Activated CD4-positive, alpha-beta memory T cell treated with anti-CD3 and anti-CD28 coated beads for 36 hours (primary cell): Measurements from ENCODE around the gene NAV3. TPM values are rescaled to one million over a fixed set of nuclear protein-coding genes. Genes with fewer than 3 reads are reported as not detected.

Experiments
- CTCF ChIA-PET: fragments of 350-600 bp; sonication (Branson Sonifier 250); formaldehyde crosslinking; loops from one replicate; lab custom pipeline; 2021; ENCODE audit warnings: antibody characterized with exemption, inconsistent platforms; lab: Charles Lee
- POLR2A ChIA-PET: fragments of 350-600 bp; sonication (Branson Sonifier 250); formaldehyde crosslinking; loops from one replicate; lab custom pipeline; 2021; ENCODE audit warnings: antibody characterized with exemption; lab: Charles Lee
- DNase-seq: peaks from one replicate; pipeline ENCODE4 v3.0.0-alpha.2; 2020
- H3K27ac Mint-ChIP-seq: one replicate; pipeline ENCODE4 v1.8.0; 2021; ENCODE audit warnings: mixed read lengths
- H3K27me3 Mint-ChIP-seq: one replicate; pipeline ENCODE4 v1.8.0; 2021; ENCODE audit warnings: mixed read lengths
- H3K36me3 Mint-ChIP-seq: one replicate; pipeline ENCODE4 v1.8.0; 2021; ENCODE audit warnings: mixed read lengths
- H3K4me1 Mint-ChIP-seq: one replicate; pipeline ENCODE4 v1.8.0; 2021; ENCODE audit warnings: low read depth, mixed read lengths
- H3K4me3 Mint-ChIP-seq: one replicate; pipeline ENCODE4 v1.8.0; 2021; ENCODE audit warnings: mild to moderate bottlenecking, mixed read lengths
- H3K9me3 Mint-ChIP-seq: one replicate; pipeline ENCODE4 v1.8.0; 2021; ENCODE audit warnings: mixed read lengths
- intact Hi-C: fragments of 100-400 bp; cut with micrococcal nuclease; formaldehyde crosslinking; loops from one replicate; pipeline ENCODE4 v1.15.1; 2023
- total RNA-seq, 2 experiments: library from RNA; stranded (reverse); gene quantifications; one replicate each; pipeline ENCODE4 v1.2.3, GENCODE V29; 2021

Gene NAV3
- total RNA-seq, 2 experiments from 2014 or later: not detected

DNA sequence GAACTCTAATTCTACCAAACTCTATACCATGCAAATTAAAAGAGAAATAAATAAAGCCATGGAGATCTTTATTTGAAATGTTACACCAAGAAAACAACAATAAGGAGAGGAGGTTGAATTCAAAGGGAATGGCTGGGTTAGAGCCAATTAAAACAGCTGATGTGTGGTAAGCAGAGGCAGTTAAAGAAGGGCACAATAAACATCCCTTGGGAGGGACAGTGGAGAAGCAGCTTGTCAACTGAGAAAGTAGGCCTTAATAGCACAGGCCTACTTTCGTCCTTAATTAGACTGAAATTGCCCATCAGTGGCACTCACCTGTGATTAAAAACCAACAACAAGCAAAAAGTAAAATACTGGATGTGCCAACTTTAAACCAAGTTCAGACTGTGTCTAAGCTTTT lies 16.3 kb upstream of the NAV3 start:
- POLR2A ChIA-PET: no interaction called here
- intact Hi-C loops: no loop called here
- Mint-ChIP-seq H3K9me3 (no peaks in the 10 kb centered on the region), H3K4me1 (no peaks in the 10 kb centered on the region), H3K27ac (no peak overlapping the region), H3K36me3 (no peaks in the 10 kb centered on the region), H3K4me3 (no peak overlapping the region), H3K27me3 (no peaks in the 10 kb centered on the region)
- no peak for DNase-seq
- CTCF ChIA-PET: no interaction called here

DNA sequence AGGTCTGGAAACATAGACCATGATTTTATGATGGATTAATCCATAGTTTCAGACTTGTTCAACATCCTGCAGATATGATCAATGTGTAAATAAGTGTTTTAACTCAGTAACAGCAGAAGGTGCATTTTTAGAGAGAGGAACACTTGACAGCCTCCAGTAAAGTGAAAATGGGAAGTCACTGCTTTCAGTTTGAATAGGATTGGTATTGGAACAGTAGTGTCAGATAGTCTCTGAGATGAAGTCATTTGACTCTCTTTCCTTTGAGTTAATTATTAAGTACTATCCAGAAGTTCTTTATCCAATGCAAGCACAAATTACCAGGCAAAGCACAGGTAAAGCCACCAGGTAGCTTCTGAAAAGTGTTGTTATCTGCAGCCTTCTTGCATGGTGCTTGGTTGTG lies 14.5 kb upstream of the NAV3 start:
- no peak for DNase-seq
- POLR2A ChIA-PET: no interaction called here
- H3K4me1 Mint-ChIP-seq: no peaks in the 10 kb centered on the region
- no peak overlapping the region for H3K4me3 Mint-ChIP-seq
- no peaks in the 10 kb centered on the region for H3K36me3 Mint-ChIP-seq
- CTCF ChIA-PET: no interaction called here
- H3K27me3 Mint-ChIP-seq: no peaks in the 10 kb centered on the region
- peaks cover 4% of the 10 kb centered on the region for H3K9me3 Mint-ChIP-seq
- intact Hi-C loops: no loop called here
- no peak overlapping the region for H3K27ac Mint-ChIP-seq

DNA sequence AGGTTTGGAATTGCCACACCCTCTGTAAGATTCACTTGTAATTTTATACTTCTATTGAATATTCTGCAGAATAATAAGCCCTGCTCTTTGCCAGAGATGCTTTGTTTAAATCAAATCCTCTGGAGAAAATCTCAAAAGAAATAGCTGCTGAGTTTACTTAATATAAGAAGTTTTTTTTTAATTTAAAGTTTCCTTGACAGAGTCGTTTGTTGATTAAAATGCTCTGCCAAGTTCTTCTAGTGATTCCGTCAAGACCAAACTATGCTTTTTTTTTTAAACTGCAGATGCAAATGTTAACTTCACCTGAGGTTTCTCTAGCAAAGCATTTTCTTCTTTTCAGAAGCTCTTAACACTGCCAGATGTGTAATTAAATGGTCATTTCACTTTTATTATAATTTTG lies 13.4 kb upstream of the NAV3 start:
- POLR2A ChIA-PET: no interaction called here
- CTCF ChIA-PET: no interaction called here
- H3K9me3 Mint-ChIP-seq: peaks cover 6% of the 10 kb centered on the region
- no peaks in the 10 kb centered on the region for H3K36me3 Mint-ChIP-seq
- intact Hi-C loops: no loop called here
- no peak for DNase-seq
- no peak overlapping the region for H3K27ac Mint-ChIP-seq
- no peak overlapping the region for H3K4me3 Mint-ChIP-seq
- no peaks in the 10 kb centered on the region for H3K27me3 Mint-ChIP-seq
- H3K4me1 Mint-ChIP-seq: no peaks in the 10 kb centered on the region

DNA sequence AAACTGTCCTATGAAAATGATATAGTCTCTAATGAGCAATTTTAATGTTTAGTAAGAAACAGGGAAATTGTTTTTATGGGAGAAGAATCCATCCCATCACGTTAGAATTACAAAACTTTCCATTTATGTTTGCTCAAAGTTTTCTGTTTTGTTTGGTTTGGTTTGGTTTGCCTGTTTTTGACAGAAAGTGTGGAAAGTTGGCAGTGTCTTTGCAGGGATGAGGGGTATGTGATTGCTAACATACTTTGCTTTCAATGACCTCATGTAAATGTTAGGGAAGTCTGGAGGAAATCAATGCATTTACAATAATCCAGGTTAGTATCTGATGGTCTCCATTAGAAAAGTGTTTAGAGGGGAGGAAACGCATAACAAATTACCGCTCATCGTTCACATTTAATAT lies 12.3 kb upstream of the NAV3 start:
- Mint-ChIP-seq H3K4me3 (no peak overlapping the region), H3K4me1 (no peaks in the 10 kb centered on the region), H3K27me3 (no peaks in the 10 kb centered on the region), H3K36me3 (no peaks in the 10 kb centered on the region), H3K27ac (no peak overlapping the region), H3K9me3 (peaks cover 11% of the 10 kb centered on the region)
- intact Hi-C loops: no loop called here
- no peak for DNase-seq
- POLR2A ChIA-PET: no interaction called here
- CTCF ChIA-PET: no interaction called here

DNA sequence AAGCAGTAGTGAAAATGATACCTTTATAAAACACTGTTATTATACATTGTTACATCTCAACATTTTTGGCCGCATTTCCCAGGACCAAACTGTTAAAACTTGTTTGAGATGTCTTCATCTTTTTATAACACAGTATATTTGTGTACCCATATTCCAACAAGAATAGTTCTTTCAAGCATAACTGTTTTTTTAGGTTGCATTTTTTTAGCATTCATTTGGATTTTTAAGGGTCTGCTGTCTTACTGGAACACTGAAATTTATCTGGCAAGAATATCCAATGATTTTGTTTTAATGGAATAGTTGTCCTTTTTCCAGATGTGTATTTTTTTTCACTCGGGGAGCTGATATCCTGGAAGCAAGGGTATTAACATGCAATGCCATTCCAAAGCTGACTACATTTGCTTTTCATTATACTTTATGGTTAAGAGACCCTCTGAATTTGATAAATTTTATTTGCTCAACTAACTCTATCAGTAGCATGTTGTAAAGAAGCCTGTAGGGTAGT lies 8.9 kb upstream of the NAV3 start:
- peaks cover 14% of the 10 kb centered on the region for H3K9me3 Mint-ChIP-seq
- H3K4me3 Mint-ChIP-seq: no peak overlapping the region
- intact Hi-C loops: no loop called here
- POLR2A ChIA-PET: no interaction called here
- DNase-seq: no peak
- no peak overlapping the region for H3K27ac Mint-ChIP-seq
- no peaks in the 10 kb centered on the region for H3K27me3 Mint-ChIP-seq
- H3K36me3 Mint-ChIP-seq: no peaks in the 10 kb centered on the region
- CTCF ChIA-PET: no interaction called here
- no peaks in the 10 kb centered on the region for H3K4me1 Mint-ChIP-seq

DNA sequence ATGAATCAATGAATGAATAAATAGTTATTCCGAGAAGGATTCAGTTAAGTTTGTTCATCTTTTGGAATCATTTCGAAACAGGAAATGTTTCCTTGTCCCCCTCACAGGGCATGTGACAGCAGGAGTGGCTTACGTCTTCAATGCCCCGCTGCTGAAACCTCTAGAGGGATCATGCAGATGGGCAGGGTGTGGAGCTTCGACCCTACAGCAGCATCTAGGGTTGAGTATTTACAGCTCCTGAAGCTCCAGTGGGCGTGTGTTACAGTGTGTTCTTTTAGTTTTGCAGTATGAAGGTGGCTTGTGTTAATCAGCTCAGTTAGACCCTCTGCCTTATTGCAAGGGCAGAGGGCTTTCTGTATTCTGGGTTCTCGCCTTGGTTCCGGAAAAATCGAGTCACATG lies 2.6 kb downstream of the NAV3 start:
- ChIA-PET CTCF (no interaction called here), POLR2A (no interaction called here)
- no peak overlapping the region for H3K27ac Mint-ChIP-seq
- no peaks in the 10 kb centered on the region for H3K36me3 Mint-ChIP-seq
- no peaks in the 10 kb centered on the region for H3K27me3 Mint-ChIP-seq
- no peaks in the 10 kb centered on the region for H3K4me1 Mint-ChIP-seq
- intact Hi-C loops: no loop called here
- H3K4me3 Mint-ChIP-seq: no peak overlapping the region
- DNase-seq: no peak
- H3K9me3 Mint-ChIP-seq: peaks cover 6% of the 10 kb centered on the region

DNA sequence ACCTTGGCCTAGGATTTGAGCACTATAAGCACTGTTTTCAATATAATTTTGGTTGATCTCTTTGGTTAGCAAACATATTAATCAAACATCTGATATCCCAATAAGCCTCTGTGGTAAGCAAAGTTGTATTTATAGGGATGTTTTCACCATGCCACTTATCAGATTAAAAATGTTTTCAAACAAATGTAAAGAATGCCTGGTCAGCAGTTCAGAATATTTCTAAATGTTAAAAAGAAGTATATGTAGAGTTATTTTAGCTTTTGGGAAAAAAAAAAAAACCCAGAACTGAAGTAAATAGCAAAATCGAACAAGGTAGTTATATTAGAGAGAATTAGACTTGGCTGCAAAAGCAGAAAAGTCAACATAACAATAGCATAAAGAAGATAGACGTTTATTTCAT lies 3.9 kb downstream of the NAV3 start:
- DNase-seq: no peak
- no peaks in the 10 kb centered on the region for H3K36me3 Mint-ChIP-seq
- ChIA-PET POLR2A (no interaction called here), CTCF (no interaction called here)
- H3K4me1 Mint-ChIP-seq: no peaks in the 10 kb centered on the region
- H3K27ac Mint-ChIP-seq: no peak overlapping the region
- no peak overlapping the region for H3K4me3 Mint-ChIP-seq
- H3K27me3 Mint-ChIP-seq: no peaks in the 10 kb centered on the region
- H3K9me3 Mint-ChIP-seq: peaks cover 8% of the 10 kb centered on the region
- intact Hi-C loops: no loop called here

DNA sequence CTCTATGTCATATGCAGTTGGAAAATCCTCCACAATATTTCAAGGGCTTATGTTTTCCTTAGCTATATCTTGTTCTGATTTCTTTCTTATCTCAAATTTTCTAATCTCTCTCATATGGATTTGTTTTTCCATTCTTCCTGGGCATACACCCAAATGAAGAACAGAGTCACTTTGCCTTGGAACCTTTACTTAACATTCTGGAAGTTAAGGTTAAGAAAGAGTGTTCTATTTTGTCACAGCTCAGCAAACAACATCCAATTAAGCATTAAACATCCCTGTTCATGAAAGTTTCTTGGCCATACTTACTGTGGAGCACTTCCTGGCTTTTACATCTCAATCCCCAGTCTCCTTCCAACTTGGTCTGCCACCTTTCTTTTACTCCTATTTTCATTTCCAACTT lies 5.3 kb downstream of the NAV3 start:
- POLR2A ChIA-PET: no interaction called here
- H3K9me3 Mint-ChIP-seq: peaks cover 8% of the 10 kb centered on the region
- H3K4me3 Mint-ChIP-seq: no peak overlapping the region
- CTCF ChIA-PET: no interaction called here
- H3K27ac Mint-ChIP-seq: no peak overlapping the region
- H3K36me3 Mint-ChIP-seq: no peaks in the 10 kb centered on the region
- DNase-seq: no peak
- intact Hi-C loops: no loop called here
- H3K4me1 Mint-ChIP-seq: no peaks in the 10 kb centered on the region
- H3K27me3 Mint-ChIP-seq: no peaks in the 10 kb centered on the region

DNA sequence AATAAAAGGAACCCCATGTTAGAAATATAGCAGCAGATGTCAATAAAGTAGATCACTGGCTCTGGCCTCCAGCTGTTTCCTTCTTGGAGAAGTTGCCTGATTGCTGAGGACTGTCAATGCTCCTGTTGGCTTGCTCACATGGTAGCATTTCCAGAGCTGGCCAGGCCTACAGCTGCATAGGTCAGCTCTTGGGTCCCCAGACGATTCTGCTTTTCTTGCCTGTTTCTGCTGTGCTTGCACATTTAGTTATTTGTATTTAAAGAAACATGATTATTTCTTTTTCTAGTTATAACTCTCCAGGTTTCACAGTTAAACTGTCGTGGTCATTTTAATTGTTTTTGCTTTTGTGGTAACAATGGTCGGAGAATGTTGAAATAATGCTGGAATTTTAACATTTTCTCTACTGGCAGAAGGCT lies 7.2 kb downstream of the NAV3 start:
- POLR2A ChIA-PET: no interaction called here
- no peaks in the 10 kb centered on the region for H3K36me3 Mint-ChIP-seq
- no peak overlapping the region for H3K4me3 Mint-ChIP-seq
- peaks cover 8% of the 10 kb centered on the region for H3K9me3 Mint-ChIP-seq
- no peaks in the 10 kb centered on the region for H3K4me1 Mint-ChIP-seq
- H3K27me3 Mint-ChIP-seq: no peaks in the 10 kb centered on the region
- DNase-seq: no peak
- H3K27ac Mint-ChIP-seq: no peak overlapping the region
- CTCF ChIA-PET: no interaction called here
- intact Hi-C loops: no loop called here

DNA sequence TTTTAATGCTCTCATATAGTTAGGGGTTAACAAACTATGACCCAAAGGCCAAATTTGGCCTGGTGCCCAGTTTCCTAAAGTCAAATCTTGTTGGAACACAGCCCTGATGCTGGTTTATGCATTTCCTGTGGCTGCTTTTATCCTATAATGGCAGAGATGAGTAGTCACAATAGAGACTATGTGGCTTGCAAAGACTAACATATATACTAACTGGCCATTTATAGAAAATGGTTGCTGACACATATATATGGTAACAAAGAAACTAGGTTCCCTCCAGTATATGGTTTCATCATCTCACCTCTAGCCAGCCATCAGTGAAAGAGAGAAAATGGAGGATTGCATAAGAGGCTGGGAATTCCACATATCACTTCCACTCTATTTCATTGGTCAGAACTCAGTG lies 10.8 kb downstream of the NAV3 start:
- no peaks in the 10 kb centered on the region for H3K4me1 Mint-ChIP-seq
- H3K4me3 Mint-ChIP-seq: no peak overlapping the region
- ChIA-PET POLR2A (no interaction called here), CTCF (no interaction called here)
- no peaks in the 10 kb centered on the region for H3K27me3 Mint-ChIP-seq
- H3K9me3 Mint-ChIP-seq: peaks cover 8% of the 10 kb centered on the region
- H3K36me3 Mint-ChIP-seq: no peaks in the 10 kb centered on the region
- no peak overlapping the region for H3K27ac Mint-ChIP-seq
- intact Hi-C loops: no loop called here
- DNase-seq: no peak

DNA sequence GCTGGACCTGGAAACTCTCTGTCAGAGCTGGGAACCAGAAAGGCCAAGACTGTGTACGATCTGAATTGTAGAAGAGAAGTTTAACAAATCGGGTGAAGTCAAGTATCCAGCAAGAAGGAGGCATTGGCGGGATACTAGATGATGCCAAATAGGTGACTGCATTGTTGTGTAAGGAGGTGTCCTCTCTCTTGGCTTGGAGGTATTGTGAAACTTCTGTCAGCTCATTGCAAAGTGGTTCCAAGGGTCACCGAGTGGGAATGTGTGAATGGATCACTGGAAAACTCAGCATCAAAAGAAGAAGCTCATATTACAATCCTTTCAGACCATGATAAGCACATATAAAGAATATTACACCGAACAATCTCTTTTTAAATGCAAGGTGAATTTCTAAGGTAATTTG lies 11.7 kb downstream of the NAV3 start:
- intact Hi-C loops: no loop called here
- Mint-ChIP-seq H3K9me3 (peaks cover 7% of the 10 kb centered on the region), H3K4me1 (no peaks in the 10 kb centered on the region), H3K36me3 (no peaks in the 10 kb centered on the region), H3K4me3 (no peak overlapping the region), H3K27ac (no peak overlapping the region), H3K27me3 (no peaks in the 10 kb centered on the region)
- no peak for DNase-seq
- CTCF ChIA-PET: no interaction called here
- POLR2A ChIA-PET: no interaction called here

DNA sequence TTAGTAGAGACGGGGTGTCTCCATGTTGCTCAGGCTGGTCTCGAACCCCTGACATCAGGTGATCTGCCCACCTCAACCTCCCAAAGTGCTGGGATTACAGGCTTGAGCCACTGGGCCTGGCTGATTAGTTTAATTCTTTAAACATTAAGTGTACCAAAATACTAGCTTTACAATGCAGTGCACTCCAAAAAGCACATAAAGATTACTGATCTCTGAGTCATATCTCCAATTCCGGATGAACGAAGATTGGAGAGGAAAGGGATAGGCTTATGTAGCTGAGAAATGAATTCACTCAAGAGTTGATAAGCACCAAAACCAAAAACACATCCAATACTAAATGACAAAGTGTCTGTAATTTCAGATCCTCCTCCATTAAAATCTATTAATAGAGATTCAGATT lies 15.1 kb downstream of the NAV3 start:
- H3K4me3 Mint-ChIP-seq: no peak overlapping the region
- intact Hi-C loops: no loop called here
- H3K9me3 Mint-ChIP-seq: peaks cover 5% of the 10 kb centered on the region
- no peak overlapping the region for H3K27ac Mint-ChIP-seq
- DNase-seq: no peak
- ChIA-PET CTCF (no interaction called here), POLR2A (no interaction called here)
- no peaks in the 10 kb centered on the region for H3K36me3 Mint-ChIP-seq
- no peaks in the 10 kb centered on the region for H3K4me1 Mint-ChIP-seq
- no peaks in the 10 kb centered on the region for H3K27me3 Mint-ChIP-seq

DNA sequence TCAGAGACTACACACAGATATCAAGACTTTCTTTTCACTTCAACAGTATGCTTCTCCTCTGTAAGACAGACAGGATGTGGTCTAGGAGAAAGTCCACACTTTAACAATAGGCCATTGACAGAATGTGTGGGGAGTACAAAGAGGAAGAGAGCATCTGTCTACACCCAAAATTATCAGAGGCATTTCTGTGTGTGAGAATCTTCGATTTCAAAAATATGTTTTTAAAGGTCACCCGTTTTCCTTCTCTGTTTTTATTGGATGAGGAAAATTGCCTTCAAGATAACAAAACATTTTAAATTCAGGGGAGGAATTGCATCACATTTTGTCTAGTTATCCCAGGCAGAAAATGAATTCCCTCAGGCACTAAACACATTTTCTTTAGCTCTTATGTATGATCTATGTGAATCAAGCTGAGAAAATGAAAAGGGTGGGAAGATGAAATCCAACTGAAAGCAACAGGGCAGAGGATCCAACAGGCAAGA lies 16.4 kb downstream of the NAV3 start:
- Mint-ChIP-seq H3K36me3 (no peaks in the 10 kb centered on the region), H3K27me3 (no peaks in the 10 kb centered on the region), H3K4me1 (no peaks in the 10 kb centered on the region), H3K9me3 (peaks cover 8% of the 10 kb centered on the region), H3K27ac (no peak overlapping the region), H3K4me3 (no peak overlapping the region)
- intact Hi-C loops: no loop called here
- ChIA-PET CTCF (no interaction called here), POLR2A (no interaction called here)
- no peak for DNase-seq
